GM21723 (cell line): ENCODE data around the gene INPP1.
"Not testable (repeated sequence)": the region's sequence is repeated elsewhere in the genome, so short reads cannot be mapped to it uniquely, and the experiment has no call there.

Source experiments
- ATAC-seq: cut with Tn5 transposase; IDR thresholded peaks from one replicate; pipeline ENCODE4 v1.9.1; 2021; ENCODE audit warnings: mild to moderate bottlenecking, moderate library complexity; ENCODE audit not compliant: unreplicated experiment

The INPP1 gene, protein sequence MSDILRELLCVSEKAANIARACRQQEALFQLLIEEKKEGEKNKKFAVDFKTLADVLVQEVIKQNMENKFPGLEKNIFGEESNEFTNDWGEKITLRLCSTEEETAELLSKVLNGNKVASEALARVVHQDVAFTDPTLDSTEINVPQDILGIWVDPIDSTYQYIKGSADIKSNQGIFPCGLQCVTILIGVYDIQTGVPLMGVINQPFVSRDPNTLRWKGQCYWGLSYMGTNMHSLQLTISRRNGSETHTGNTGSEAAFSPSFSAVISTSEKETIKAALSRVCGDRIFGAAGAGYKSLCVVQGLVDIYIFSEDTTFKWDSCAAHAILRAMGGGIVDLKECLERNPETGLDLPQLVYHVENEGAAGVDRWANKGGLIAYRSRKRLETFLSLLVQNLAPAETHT

DNA sequence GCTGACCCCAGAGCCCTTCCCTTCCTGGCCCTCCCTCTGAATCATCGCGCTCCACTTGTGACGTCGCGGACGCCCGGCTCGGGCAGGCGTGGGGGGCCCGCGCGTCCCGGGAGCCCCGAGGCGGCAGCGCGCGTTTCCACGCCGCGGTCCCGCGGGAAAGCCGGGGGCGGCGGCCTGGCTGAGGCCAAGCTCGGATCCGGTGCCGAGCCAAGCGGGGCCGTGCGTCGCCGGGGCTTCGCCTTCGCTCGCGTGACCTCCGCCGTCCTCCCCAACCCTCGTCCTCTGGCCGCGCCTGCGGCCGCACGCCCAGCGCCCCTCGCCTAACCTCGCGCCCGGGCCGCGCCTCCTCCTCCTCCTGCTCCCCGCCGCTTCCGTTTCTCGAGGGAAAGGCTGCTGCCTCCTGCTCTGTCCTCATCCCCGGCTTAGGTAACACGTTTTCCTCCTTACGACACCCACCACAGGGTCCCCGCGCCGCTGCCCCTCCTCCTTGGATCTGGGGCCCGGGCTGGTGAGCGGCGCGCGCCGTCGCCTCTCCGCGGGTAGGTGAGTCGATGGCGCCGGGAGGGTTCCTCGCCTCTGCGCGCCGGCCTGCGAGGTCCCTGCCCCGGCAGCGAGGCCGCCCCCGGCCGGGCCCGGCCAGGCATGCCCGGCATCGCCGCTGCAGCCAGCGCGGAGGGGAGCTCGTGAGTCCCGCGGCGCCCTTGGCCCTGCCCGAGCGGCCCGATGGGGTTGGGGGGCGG is at the start of gene INPP1:
Gene INPP1 (plus strand): TSS at position 54 of the 740 bp plus-strand sequence. CDS start 16,514 bp downstream, outside the sequence.
- peak; percentile 73 for ATAC-seq

DNA sequence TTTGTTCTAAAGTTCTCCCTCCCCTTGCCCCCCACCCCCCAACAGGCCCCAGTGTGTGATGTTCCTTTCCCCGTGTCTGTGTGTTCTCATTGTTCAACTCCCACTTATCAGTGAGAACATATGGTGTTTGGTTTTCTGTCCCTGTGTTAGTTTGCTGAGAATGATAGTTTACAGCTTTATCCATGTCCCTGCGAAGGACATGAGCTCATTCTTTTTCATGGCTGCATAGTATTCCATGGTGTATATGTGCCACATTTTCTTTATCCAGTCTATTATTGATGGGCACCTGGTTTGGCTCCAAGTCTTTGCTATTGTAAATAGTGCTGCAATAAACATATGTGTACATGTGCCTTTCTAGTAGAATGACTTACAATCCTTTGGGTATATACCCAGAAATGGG is 45.5 kb upstream of the INPP1 start:
- not testable (repeated sequence) for ATAC-seq

DNA sequence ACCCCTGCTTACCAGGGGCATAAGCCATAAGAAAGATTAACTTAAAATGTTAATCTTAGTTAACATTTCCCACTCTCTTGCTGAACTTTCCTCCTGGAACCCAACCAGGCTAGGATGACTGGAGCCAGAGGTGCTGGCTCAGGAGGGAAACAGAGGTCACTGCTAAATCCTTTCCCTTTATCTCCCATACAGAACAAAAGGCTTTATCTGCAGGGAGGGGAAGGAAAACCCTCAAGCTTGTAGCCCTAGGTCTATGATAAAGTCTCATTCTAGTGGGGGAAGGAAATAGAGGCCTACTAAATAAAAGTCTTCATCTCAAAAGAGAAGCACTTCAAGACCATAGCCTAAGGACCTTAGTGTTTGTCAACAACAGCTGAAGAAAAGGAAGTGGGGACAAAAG is 42.4 kb upstream of the INPP1 start:
- no peak for ATAC-seq

DNA sequence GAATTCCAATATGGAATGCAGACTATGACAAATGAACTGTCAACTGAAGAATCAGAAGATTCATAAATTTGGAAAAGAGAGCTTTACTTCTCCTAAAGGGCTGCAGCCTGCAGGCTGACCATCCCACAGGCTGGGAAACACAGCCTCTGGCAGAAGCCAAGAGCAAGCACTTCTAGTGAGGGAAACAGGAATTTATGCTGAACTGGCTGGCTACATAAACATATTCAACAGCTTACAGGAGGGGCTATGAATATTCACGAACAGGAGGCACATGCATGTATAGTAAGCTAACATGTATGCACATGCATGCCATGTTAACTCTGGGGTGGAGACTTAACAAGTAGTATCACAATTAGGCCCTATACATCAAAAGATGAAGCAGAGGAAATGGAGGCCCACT is 41.3 kb upstream of the INPP1 start:
- ATAC-seq: no peak

DNA sequence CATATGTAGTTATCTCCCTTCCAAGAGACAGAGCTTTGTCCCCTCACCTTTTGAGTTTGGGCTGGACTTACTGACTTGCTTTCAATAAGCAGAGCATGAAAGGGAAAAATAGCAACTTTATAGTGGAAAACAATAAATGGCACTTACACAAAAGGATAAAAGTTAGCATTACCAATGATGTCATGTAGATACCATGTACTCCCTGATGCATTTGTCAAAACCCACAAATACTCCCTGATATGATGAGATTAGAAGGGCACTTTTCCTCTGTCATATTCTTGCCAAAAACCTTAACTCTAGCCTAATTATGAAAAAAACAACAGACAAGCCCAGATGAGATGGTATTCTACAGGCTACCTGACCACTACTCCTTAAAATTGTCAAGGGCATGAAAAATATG is 39.7 kb upstream of the INPP1 start:
- no peak for ATAC-seq

DNA sequence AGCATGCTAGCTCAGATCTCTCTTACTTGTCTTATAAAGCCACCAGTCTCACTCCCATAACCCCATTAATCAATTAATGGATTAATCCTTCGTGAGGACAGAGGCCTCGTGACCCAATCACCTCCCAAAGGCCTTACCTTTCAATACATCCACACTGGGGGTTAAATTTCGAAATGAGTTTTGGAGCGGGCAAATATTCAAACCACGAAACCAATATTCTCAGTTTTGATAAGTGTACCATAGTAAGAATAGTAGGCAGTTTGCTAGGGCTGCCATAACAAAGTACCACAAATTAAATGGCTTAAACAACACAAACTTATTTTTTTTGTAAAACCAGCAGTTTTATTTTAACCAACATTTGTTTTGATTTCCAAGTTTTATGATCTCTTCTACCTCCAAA is 39.0 kb upstream of the INPP1 start:
- ATAC-seq: no peak

DNA sequence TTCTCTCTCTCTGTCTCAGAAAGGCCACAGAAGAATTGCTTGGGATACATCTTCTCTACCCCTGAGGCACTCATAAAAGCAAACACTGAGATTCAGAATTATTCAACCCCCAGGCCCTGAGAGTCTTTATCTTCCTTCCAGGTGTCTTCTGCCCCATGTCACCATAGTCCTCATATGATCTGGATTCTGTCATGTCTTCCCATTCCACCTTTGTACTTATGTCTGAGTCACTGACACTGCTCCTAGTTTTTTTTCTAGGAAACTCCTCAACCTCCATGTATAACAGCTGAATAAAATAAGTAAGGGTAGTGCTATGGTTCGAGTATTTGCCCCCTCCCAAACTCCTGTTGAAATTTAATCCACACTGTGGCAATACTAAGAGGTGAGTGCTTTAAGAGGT is 35.4 kb upstream of the INPP1 start:
- ATAC-seq: no peak

DNA sequence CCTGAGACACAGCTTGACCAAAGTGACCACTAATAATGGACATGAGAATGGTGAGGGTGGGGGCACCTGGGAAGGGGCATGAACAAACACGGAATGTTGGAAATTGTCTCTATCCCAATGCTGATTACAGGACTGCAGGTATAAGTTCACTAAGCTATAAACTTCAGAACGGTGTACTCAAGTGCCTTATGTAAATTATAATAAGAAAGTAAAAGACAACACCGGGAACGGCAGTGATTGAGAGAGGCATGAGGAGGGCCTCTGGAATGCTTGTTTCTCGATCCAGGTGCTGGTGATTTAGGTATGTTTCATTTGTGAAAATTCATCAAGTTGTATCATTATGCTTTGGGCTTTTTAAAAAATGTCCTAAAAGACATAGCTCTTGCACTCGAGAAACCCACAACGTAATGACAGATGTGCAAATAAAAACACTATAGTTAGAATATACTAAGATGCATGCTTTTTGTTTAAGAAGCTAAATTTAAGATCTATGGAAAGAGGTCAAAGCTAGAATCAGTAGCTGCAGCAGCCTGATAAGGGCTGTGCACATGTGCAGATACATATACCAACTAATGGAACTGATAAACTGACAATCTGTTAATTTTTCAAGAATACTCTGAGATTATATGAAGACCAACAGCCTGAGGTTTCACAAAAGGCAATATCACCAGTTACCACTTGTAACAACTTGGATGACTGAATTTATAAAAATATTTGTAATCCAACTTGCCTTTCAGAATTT is 31.3 kb upstream of the INPP1 start:
- no peak for ATAC-seq

DNA sequence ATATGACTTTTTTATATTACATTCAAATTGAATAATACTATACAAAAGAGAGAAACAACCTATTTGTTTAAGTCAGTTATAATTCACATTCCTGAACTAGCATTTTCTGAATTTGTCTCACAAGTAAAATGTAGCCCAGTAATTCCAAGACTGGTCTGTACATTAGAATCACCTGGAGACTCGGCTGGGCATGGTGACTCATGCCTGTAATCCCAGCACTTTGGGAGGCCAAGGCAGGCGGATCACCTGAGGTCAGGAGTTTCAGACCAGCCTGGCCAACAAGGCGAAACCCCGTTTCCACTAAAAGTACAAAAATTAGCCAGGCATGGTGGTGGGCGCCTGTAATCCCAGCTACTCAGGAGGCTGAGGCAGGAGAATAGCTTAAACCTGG is 30.8 kb upstream of the INPP1 start:
- not testable (repeated sequence) for ATAC-seq

DNA sequence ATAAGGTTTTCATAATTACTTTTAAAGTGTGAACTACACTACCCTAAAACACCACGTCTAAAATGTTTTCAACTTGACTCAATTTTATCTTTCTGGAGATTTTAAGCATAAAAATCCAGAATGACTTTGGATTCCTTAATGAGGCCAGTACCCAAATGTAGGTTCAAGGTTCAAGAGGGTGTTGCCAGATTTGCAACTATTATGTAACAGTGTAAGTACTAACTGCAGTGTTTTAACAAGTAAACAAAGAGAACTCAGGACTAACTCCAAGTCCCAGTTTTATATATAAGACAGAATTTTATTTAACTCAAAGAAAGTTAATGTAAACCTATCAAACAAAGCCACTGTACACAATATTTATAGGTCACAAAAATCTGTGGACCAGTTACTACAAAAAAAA is 29.5 kb upstream of the INPP1 start:
- ATAC-seq: no peak

DNA sequence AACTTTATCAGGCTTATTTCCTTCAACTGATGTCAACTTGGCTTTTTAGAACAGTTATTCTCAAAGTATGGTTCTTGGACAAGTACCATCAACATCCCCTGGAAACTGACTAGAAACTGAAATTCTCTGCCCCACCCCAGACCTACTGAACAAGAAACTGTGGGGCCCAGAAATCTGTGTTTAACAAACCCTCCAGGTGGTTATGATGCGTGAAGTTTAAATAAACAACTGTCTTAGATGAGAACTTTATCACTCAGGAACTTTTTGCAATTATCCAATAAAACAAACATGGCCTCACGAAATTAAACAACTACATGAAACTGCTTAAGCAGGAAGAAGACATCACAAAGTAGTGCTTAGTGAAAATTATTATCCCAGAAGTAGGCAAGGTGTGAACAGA is 28.1 kb upstream of the INPP1 start:
- ATAC-seq: no peak

DNA sequence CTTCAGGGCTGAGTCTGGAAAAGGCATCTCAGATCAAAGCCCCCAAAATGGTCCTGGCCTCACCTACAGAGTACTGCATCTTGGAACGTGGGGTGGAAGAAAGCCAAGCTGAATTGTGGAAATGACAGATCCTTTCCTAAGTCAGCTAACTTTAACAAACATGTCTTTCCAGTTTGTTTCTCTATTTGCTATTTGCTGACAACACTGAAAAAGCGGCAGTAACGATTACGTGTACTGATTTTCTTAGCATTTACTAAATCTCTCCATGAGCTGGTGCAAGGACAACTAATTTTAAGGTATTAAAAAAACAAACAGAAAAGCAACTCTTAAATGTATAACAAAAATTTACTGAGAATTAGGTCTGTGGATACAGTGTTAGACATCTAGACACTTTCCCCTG is 24.9 kb upstream of the INPP1 start:
- no peak for ATAC-seq

DNA sequence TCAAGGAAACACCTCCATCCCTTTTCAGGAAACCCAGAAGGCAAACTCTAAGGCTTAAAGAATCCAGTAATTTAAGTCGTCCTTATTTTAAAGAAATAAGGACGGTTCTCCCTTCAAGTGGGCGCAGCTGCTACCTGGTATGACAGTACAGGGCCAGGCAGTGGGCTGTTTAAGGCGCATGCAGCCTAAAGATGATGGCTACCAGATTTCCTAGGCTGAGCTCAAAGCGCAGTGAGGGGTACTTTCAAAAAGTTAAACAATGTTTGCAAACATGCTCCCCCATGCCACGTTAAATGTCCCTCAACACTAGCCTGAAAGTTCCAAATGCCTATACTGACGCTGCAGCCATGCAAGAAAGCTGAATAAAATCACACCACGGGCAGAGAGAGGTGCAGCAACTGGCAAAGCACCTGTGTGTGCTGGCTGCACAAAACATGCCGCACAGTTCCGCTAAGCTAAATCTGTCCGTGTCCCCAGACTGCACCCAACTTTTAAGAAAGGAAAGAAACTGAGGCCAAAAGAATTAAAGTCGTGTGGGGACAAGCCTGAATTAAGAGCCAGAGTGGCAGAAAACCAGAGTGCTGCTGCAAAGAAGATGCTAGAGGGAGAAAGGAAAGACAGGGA is 24.3 kb upstream of the INPP1 start:
- ATAC-seq: peak; percentile 46

DNA sequence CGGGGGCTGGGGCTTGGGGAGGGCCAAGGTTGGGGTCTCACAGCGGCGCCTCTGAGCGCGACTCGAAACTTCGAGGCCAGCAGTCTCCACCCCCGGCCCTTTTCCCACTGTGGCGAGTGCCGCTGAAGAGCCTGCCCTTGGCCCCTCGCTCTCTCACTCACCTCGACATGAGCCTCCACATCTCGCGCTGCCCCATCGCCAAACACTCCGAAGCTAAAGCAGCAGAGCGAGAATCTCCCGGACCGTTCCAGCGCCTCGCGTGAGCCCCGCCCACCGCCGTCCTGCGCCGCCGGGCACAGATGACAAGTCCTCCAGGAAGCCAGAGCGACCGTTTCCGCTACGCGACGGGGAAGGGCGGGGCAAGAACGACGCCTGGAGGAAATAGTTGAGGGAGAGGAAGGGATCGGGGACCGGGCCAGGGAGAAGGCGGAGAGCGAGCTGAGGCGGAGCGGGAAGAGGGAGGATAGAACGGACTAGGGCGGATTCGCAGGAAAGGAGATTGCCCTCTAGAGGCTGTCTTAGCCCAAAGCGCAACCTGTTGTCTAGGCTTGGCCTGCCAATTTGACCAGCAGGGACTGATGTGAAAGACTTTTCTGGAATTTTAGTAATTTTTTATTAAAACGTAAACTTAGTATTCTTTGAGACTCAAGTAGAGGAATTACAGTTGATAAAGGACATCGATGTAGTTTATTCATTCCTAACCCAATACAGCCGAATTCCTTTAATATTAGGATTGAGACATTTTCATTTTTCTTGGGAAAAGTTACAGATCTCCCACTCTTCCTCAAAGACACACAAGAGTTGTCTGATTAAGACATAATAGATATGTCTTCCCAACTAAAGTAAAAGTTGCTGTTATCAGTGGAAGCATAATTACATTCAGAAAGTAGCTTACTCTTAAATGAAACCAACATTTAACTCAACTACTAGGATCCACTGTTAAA is 23.6 kb upstream of the INPP1 start, which contains the start of gene HIBCH:
Gene HIBCH (minus strand): TSS at position 272 of the 944 bp plus-strand sequence. CDS start 76 bp downstream, at position 196.
- ATAC-seq: peak; percentile 96

DNA sequence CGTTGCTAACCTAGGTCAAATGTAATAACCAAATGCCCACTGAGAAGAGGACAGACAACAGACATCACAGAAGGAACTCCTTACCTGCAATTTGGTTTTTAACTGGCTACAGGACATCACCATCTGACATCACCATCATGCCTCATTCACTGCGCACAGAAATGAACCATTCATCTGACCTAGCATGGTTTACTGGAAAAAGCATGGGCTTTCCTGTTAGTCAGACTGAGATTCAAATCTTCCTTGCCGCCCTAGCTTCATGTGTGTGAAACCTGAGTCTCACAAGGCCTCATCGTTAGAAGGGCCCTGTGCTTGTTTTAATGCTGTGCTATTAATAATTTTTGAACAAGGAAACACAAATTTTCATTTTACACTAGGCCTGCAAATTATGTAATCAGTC is 22.7 kb upstream of the INPP1 start:
- no peak for ATAC-seq

DNA sequence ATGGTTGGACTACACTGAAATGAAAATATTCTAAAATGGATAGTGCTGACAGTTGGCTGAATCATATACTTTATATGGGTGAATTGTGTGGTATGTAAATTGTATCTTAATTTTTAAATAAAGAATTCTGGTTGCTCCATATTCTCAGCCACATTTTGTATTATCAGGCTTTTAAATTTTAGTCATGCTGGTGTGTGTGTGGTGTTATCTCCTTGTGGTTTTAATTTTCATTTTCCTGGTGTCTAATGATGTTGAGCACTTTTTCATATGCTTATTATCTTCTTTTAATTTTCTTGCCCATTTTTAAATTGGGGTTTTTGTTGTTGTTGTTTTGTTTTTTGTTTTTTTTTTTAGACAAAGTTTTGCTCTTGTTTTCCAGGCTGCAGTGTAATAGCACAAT is 20.0 kb upstream of the INPP1 start:
- ATAC-seq: no peak

DNA sequence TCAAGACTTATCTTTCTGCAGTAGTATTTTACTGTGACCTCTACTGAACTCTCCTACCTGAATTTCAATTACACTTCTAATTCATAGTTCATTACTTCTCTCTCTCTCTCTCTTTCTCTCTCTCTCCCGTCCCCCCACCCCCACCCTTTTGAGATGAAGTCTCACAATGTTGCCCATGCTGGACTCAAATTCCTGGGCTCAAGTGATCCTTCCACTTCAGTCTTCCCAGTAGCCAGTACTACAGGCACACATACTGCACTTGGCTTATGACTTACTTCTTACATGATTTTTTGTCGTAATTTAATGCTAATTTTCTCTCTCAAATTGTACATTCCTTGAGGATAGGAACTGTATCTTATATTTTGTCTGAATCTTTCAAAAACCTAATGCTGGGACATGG is 17.8 kb upstream of the INPP1 start:
- ATAC-seq: no peak

DNA sequence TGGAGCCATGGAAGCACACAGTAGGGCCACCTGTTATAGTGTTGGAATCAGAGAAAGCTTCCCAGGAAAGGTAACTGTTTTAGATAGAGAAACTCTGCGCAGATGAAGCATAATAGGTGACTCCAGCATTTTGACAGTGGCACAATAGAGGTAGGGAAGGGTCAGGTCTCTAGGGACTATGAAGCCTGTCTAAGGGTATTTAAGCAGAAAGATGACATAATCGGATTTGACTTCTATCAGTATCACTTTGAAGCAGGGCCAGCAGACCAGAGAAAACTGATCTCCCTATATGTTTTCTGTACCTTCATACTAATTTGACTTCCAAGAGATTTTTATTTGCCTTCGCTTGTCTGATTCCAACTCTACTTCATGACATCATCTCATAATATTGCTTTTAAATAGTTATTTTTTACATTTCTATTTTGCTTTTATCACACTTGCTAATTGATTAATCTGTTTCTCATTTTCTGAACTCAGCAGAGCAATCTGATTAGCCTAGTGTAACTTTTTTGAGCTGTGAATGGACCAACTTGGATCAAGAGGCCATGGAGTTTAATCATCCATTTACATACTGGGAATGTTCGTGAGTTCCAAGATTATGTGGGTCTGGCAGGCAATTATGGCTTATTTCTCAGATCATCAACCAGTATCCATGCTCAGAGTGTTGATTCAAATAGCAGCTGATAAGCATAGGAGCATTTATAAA is 15.4 kb upstream of the INPP1 start:
- no peak for ATAC-seq

DNA sequence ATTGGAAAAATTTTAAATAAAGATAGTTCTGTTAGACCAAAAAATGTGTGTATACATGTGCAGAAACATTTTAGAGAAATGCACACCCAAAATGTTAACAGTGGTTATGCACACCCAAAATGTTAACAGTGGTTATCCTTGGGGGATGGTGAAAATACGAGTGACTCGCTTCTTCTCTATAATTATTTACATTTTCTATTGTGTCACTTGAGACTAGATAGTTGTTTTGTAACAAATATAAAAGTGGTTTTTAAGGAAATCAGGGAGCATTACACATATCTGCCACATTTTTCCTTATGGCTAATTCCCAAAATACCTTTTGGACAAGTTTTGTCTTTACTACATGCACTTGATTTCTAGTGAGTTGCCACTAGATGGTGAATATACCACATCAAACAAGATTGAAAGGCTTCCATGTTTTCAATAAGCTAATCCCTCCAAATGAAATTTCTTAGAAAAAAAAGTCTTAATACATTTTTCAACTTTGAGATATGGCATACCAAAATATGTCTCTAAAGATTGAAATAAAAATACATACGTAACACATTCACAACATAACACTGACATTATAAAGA is 14.7 kb upstream of the INPP1 start:
- no peak for ATAC-seq
